Common myeloid progenitor, CD34-positive (primary cell): ENCODE data around the gene HIGD1B.

ENCODE experiments used
- CTCF ChIA-PET: fragments of 350-600 bp; sonication (Branson Sonifier 250); formaldehyde crosslinking; loops from one replicate; lab custom pipeline; 2021; ENCODE audit warnings: antibody characterized with exemption; lab: Charles Lee
- POLR2A ChIA-PET: fragments of 350-600 bp; sonication (Branson Sonifier 250); formaldehyde crosslinking; loops from one replicate; lab custom pipeline; 2021; ENCODE audit warnings: antibody characterized with exemption; lab: Charles Lee
- DNase-seq, 3 donors: peaks; one replicate each; pipeline versions ENCODE4 v3.0.0 to v3.0.0-alpha.2; 2013
- H3K27ac ChIP-seq, 2 experiments: 1 replicate in 1 of 2; 2 replicates in 1 of 2; pipeline ENCODE4 v1.7.0; 2013; ENCODE audit warnings: inconsistent platforms in 2 of 2, low read length in 2 of 2, mild to moderate bottlenecking in 2 of 2, low read depth in 1 of 2, moderate library complexity in 1 of 2; ENCODE audit not compliant: severe bottlenecking in 2 of 2, insufficient read depth in 1 of 2, poor library complexity in 1 of 2
- H3K27me3 ChIP-seq, 5 experiments: replicated peaks in 2 of 5; 1 replicate in 3 of 5; 2 replicates in 2 of 5; pipeline versions ENCODE4 v1.6.1 to v1.7.0; 2013; ENCODE audit warnings: low read length in 4 of 5, mild to moderate bottlenecking in 2 of 5, moderate library complexity in 2 of 5, inconsistent platforms in 1 of 5; ENCODE audit not compliant: insufficient read depth in 5 of 5, control insufficient read depth in 4 of 5
- H3K36me3 ChIP-seq, 4 experiments: 1 replicate in 2 of 4; 2 replicates in 2 of 4; pipeline versions ENCODE4 v1.6.1 to v1.7.0; 2013; ENCODE audit warnings: low read length in 3 of 4, control low read depth in 1 of 4, mild to moderate bottlenecking in 1 of 4; ENCODE audit not compliant: control insufficient read depth in 4 of 4, insufficient read depth in 4 of 4
- H3K4me1 ChIP-seq, 4 experiments: 1 replicate in 3 of 4; 2 replicates in 1 of 4; pipeline versions ENCODE4 v1.6.1 to v1.7.1; 2013; ENCODE audit warnings: low read length in 3 of 4, mild to moderate bottlenecking in 3 of 4, control low read depth in 1 of 4, inconsistent platforms in 1 of 4, moderate library complexity in 1 of 4; ENCODE audit not compliant: control insufficient read depth in 4 of 4, insufficient read depth in 4 of 4; ENCODE audit errors: control extremely low read depth in 1 of 4
- H3K4me3 ChIP-seq, 7 experiments: 1 replicate in 4 of 7; 2 replicates in 3 of 7; pipeline versions ENCODE4 v1.5.1 to v1.7.0; 2013; ENCODE audit warnings: mild to moderate bottlenecking in 7 of 7, low read length in 6 of 7, moderate library complexity in 6 of 7, inconsistent platforms in 2 of 7, low read depth in 2 of 7, control low read depth in 1 of 7; ENCODE audit not compliant: insufficient read depth in 4 of 7, control insufficient read depth in 1 of 7; ENCODE audit errors: extremely low read depth in 1 of 7
- H3K9me3 ChIP-seq, 5 experiments: 1 replicate in 4 of 5; 2 replicates in 1 of 5; pipeline versions ENCODE4 v1.6.1 to v1.7.1; 2013; ENCODE audit warnings: low read length in 4 of 5, mild to moderate bottlenecking in 2 of 5, inconsistent platforms in 1 of 5, low read depth in 1 of 5, moderate library complexity in 1 of 5; ENCODE audit not compliant: control insufficient read depth in 4 of 5, insufficient read depth in 2 of 5; ENCODE audit errors: control extremely low read depth in 1 of 5
- WGBS: methylation state at CpG from one replicate; pipeline ENCODE4 v1.1.5; 2013; ENCODE audit not compliant: insufficient coverage; 5-methylcytosine and 5-hydroxymethylcytosine counted together

Gene HIGD1B

GRCh38 chr17:44872131-44872768, 24.6 kb downstream of the HIGD1B start:
- DNase-seq, result no peak
- POLR2A ChIA-PET, result no interaction called here
- H3K27me3 ChIP-seq, result no peaks in the 10 kb centered on the region
- peaks cover 24 to 81% (median 55%) of the 10 kb centered on the region in 4 experiments for H3K36me3 ChIP-seq
- WGBS, result 95% methylated on average over 8 of the region's 9 CpGs
- no peak overlapping the region for H3K27ac ChIP-seq
- H3K9me3 ChIP-seq, result no peaks in the 10 kb centered on the region
- no peak overlapping the region for H3K4me3 ChIP-seq
- no peaks in the 10 kb centered on the region for H3K4me1 ChIP-seq
- CTCF ChIA-PET, result interaction anchor here (1.3 to 1.4 kb wide), 2 partner anchors 13 to 93 kb away, joined by 4 to 6 read pairs; no protein-coding TSS in a partner anchor

GRCh38 chr17:44875761-44876160, 28.1 kb downstream of the HIGD1B start:
- 100% methylated on average over 3 of the region's 6 CpGs for WGBS

GRCh38 chr17:44877121-44877520, 29.4 kb downstream of the HIGD1B start:
- ChIA-PET POLR2A (no interaction called here), CTCF (interaction anchor here (1.1 to 4.0 kb wide), 4 partner anchors 10 to 145 kb away, joined by 3 to 36 read pairs (median 6); no protein-coding TSS in a partner anchor)
- no peaks in the 10 kb centered on the region for H3K27me3 ChIP-seq
- no peak for DNase-seq
- no peak overlapping the region for H3K4me3 ChIP-seq
- 89% methylated on average over 4 of the region's 5 CpGs for WGBS
- no peaks in the 10 kb centered on the region for H3K9me3 ChIP-seq
- H3K27ac ChIP-seq, result no peak overlapping the region
- no peaks in the 10 kb centered on the region for H3K4me1 ChIP-seq
- H3K36me3 ChIP-seq, result peaks cover 22 to 80% (median 54%) of the 10 kb centered on the region in 4 experiments

More at GRCh38 chr17:44875761-44876160, 28.1 kb downstream of the HIGD1B start:
- POLR2A ChIA-PET, result no interaction called here
- no peaks in the 10 kb centered on the region for H3K27me3 ChIP-seq
- no peak overlapping the region for H3K27ac ChIP-seq
- H3K4me1 ChIP-seq, result no peaks in the 10 kb centered on the region
- CTCF ChIA-PET, result no interaction called here
- H3K4me3 ChIP-seq, result no peak overlapping the region
- DNase-seq, result no peak
- H3K36me3 ChIP-seq, result peaks cover 22 to 75% (median 52%) of the 10 kb centered on the region in 4 experiments
- no peaks in the 10 kb centered on the region for H3K9me3 ChIP-seq

- Histone ChIP-seq H3K4me3 (no peak overlapping the region), H3K9me3 (no peaks in the 10 kb centered on the region), H3K4me1 (no peaks in the 10 kb centered on the region), H3K27ac (no peak overlapping the region), H3K27me3 (no peaks in the 10 kb centered on the region), H3K36me3 (peaks cover 31 to 88% (median 55%) of the 10 kb centered on the region in 4 experiments)
- ChIA-PET POLR2A (no interaction called here), CTCF (interaction anchor here (0.9 to 4.0 kb wide), 15 partner anchors 8 to 144 kb away, joined by 3 to 36 read pairs (median 4); partner anchors contain the start of gene EFTUD2)
- 70% methylated on average over 4 of the region's 6 CpGs for WGBS
- DNase-seq, result peak; percentile 30 to 60 (median 51)
These were observed 31.0 kb downstream of the HIGD1B start for GRCh38 chr17:44878627-44879221.

GRCh38 chr17:44879376-44879775, 31.7 kb downstream of the HIGD1B start:
- Histone ChIP-seq H3K4me3 (no peak overlapping the region), H3K27me3 (no peaks in the 10 kb centered on the region), H3K27ac (no peak overlapping the region), H3K9me3 (no peaks in the 10 kb centered on the region), H3K36me3 (peaks cover 29 to 89% (median 53%) of the 10 kb centered on the region in 4 experiments), H3K4me1 (no peaks in the 10 kb centered on the region)
- DNase-seq, result no peak
- ChIA-PET POLR2A (no interaction called here), CTCF (interaction anchor here (0.9 to 4.0 kb wide), 11 partner anchors 8 to 145 kb away, joined by 3 to 36 read pairs (median 4); partner anchors contain the start of gene EFTUD2)
- WGBS, result 100% methylated on average over 6 of the region's 6 CpGs

- H3K4me3 ChIP-seq, result no peak overlapping the region
- H3K4me1 ChIP-seq, result no peaks in the 10 kb centered on the region
- H3K27me3 ChIP-seq, result no peaks in the 10 kb centered on the region
- 100% methylated on average over 2 of the region's 2 CpGs for WGBS
- POLR2A ChIA-PET, result no interaction called here
- H3K9me3 ChIP-seq, result no peaks in the 10 kb centered on the region
- DNase-seq, result no peak
- H3K27ac ChIP-seq, result no peak overlapping the region
- CTCF ChIA-PET, result interaction anchor here (0.6 to 4.0 kb wide), 4 partner anchors 13 to 24 kb away, joined by 3 to 36 read pairs (median 6); no protein-coding TSS in a partner anchor
- H3K36me3 ChIP-seq, result peaks cover 26 to 89% (median 53%) of the 10 kb centered on the region in 4 experiments
These were observed 32.4 kb downstream of the HIGD1B start for GRCh38 chr17:44880062-44880461.

- CTCF ChIA-PET, result interaction anchor here (0.8 to 1.1 kb wide), 3 partner anchors 14 to 21 kb away, joined by 3 to 5 read pairs (median 3); no protein-coding TSS in a partner anchor
- POLR2A ChIA-PET, result no interaction called here
These were observed 33.5 kb downstream of the HIGD1B start for GRCh38 chr17:44881145-44881544.

More at GRCh38 chr17:44881145-44881544, 33.5 kb downstream of the HIGD1B start:
- Histone ChIP-seq H3K27ac (no peak overlapping the region), H3K4me1 (no peaks in the 10 kb centered on the region), H3K4me3 (no peak overlapping the region), H3K27me3 (no peaks in the 10 kb centered on the region), H3K36me3 (peaks cover 24 to 88% (median 52%) of the 10 kb centered on the region in 4 experiments), H3K9me3 (no peaks in the 10 kb centered on the region)
- WGBS, result 100% methylated on average over 2 of the region's 4 CpGs
- no peak for DNase-seq
